Cardiac muscle cell (in vitro differentiated cells and primary cell): ENCODE results near the gene MFN2. TPM values are rescaled to one million over a fixed set of nuclear protein-coding genes. Genes with fewer than 3 reads are reported as not detected.

Experiments used
- DNase-seq, 2 donors: peaks; one replicate each; pipeline versions ENCODE4 v3.0.0 to v3.0.0-alpha.2; 2010 to 2017; ENCODE audit warnings: low read depth in 1 of 2, low spot score in 1 of 2
- H3K27ac ChIP-seq: fragments of 200-600 bp; sonication (generic); 2 replicates; pipeline ENCODE4 v1.5.1; 2016
- H3K27me3 ChIP-seq: fragments of 200-600 bp; sonication (generic); 2 replicates; pipeline ENCODE4 v1.6.0; 2016; ENCODE audit warnings: control low read depth
- H3K36me3 ChIP-seq: fragments of 200-600 bp; sonication (generic); 2 replicates; pipeline ENCODE4 v1.5.1; 2016; ENCODE audit warnings: control low read depth
- H3K4me1 ChIP-seq: fragments of 200-600 bp; sonication (generic); 2 replicates; pipeline ENCODE4 v1.8.1; 2017; ENCODE audit warnings: low read depth, mild to moderate bottlenecking, mixed run types
- H3K4me3 ChIP-seq: fragments of 200-600 bp; sonication (generic); 2 replicates; pipeline ENCODE4 v1.5.1; 2016; ENCODE audit warnings: mild to moderate bottlenecking
- H3K9me3 ChIP-seq: fragments of 200-600 bp; sonication (generic); 2 replicates; pipeline ENCODE4 v1.5.1; 2017; ENCODE audit warnings: low read depth, mild to moderate bottlenecking, control low read depth
- polyA plus RNA-seq: library from polyadenylated mRNA; unstranded; fragments of >200 nt; fragmentation: Nextera tagmentation; extraction: Ambion mirVana; gene quantifications from 2 replicates; pipeline ENCODE4 v1.2.1, GENCODE V29; 2016
- total RNA-seq: library from RNA; depleted of rRNA; stranded (reverse); fragments of >200 nt; gene quantifications from 2 replicates; pipeline ENCODE4 v1.2.3, GENCODE V29; 2016
- TF ChIP-seq, protein P1 (sequence below): IDR thresholded peaks from 2 replicates; pipeline ENCODE4 v1.5.1; 2012; ENCODE audit warnings: low read depth, mild to moderate bottlenecking, low read length

Gene MFN2
- total and polyA plus RNA-seq, 2 experiments from 2014 or later: 82.6 to 89.7 TPM

DNA sequence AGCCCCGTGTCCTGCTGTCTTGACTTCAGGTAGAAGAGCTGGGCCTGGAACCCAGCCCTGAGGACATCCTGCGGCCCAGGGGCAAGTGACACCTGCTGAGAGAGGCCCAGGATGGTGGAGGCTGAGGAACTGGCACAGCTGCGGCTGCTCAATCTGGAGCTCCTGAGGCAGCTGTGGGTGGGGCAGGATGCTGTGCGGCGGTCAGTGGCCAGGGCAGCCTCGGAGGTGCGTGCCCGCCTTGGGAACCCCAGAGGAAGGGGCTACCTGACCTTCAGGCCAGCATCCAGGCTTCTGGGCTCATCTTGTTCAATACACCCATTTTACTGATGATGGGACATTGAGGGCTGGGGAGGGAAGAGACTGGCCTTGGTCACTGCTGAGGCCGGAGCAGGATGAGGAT is 41.4 kb downstream of the MFN2 start:
- H3K36me3 ChIP-seq: no peaks in the 10 kb centered on the region
- no peak overlapping the region for H3K27ac ChIP-seq
- TF ChIP-seq, protein P1, sequence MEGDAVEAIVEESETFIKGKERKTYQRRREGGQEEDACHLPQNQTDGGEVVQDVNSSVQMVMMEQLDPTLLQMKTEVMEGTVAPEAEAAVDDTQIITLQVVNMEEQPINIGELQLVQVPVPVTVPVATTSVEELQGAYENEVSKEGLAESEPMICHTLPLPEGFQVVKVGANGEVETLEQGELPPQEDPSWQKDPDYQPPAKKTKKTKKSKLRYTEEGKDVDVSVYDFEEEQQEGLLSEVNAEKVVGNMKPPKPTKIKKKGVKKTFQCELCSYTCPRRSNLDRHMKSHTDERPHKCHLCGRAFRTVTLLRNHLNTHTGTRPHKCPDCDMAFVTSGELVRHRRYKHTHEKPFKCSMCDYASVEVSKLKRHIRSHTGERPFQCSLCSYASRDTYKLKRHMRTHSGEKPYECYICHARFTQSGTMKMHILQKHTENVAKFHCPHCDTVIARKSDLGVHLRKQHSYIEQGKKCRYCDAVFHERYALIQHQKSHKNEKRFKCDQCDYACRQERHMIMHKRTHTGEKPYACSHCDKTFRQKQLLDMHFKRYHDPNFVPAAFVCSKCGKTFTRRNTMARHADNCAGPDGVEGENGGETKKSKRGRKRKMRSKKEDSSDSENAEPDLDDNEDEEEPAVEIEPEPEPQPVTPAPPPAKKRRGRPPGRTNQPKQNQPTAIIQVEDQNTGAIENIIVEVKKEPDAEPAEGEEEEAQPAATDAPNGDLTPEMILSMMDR: no peak
- H3K4me3 ChIP-seq: no peak overlapping the region
- no peaks in the 10 kb centered on the region for H3K27me3 ChIP-seq
- DNase-seq: no peak
- no peaks in the 10 kb centered on the region for H3K4me1 ChIP-seq
- no peaks in the 10 kb centered on the region for H3K9me3 ChIP-seq

DNA sequence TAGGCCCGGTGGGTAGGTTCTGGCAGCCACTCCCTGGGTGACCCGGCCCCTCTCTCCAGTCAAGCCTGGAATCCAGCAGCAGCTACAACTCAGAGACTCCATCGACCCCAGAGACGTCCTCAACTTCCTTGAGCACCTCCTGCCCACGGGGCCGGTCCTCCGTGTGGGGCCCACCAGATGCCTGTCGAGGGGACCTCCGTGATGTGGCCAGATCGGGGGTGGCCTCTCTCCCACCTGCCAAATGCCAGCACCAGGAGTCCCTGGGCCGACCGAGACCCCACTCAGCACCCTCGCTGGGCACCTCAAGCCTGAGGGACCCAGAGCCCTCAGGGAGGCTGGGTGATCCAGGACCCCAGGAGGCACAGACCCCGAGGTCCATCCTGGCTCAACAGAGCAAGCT is 41.8 kb downstream of the MFN2 start:
- Histone ChIP-seq H3K9me3 (no peaks in the 10 kb centered on the region), H3K27me3 (no peaks in the 10 kb centered on the region), H3K4me3 (no peak overlapping the region), H3K27ac (no peak overlapping the region), H3K36me3 (no peaks in the 10 kb centered on the region), H3K4me1 (no peaks in the 10 kb centered on the region)
- no peak for DNase-seq
- TF ChIP-seq, protein P1: no peak

DNA sequence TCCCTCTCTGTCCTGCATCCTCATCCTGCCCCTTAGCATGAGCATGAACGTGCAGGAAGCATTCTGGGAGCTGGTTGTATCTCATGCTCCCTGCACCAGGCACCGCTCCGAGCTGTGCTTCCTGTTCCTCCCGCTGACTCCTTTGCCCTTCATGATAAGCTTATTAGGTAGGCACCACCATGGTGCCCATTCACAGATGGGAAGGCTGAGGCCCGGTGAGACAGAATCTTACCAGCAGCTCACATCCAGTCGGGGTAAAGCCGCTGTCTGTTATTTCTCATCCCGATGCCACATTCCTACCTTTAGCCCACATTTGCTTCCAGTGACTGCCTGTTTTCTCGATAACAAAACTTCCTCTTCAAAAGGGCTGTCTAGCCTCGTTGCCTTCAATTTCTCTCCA is 46.3 kb downstream of the MFN2 start:
- TF ChIP-seq, protein P1: no peak
- DNase-seq: no peak
- Histone ChIP-seq H3K9me3 (no peaks in the 10 kb centered on the region), H3K27me3 (no peaks in the 10 kb centered on the region), H3K36me3 (no peaks in the 10 kb centered on the region), H3K4me3 (no peak overlapping the region), H3K4me1 (no peaks in the 10 kb centered on the region), H3K27ac (no peak overlapping the region)

DNA sequence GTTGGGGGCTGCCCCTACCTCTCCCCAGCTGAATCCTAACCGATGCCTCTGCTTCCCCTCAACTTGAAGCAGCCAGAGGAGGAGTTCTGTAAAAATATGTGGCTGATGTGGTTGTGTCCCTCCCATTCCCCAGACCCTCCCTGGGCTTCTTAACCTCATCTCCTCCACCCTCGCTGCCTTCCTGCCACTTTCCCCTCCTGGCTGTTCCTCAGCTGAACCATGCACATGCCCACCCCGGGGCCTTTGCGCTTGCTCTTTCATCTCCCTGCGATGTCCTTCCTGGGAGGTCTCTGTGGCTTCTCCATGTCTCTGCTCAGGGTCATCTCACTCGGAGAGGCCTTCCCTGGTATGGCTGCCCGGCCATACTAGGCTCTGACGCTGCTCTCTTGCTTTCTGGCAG is 48.0 kb downstream of the MFN2 start:
- H3K36me3 ChIP-seq: no peaks in the 10 kb centered on the region
- DNase-seq: no peak
- no peaks in the 10 kb centered on the region for H3K9me3 ChIP-seq
- no peaks in the 10 kb centered on the region for H3K4me1 ChIP-seq
- TF ChIP-seq, protein P1: no peak
- no peaks in the 10 kb centered on the region for H3K27me3 ChIP-seq
- no peak overlapping the region for H3K27ac ChIP-seq
- no peak overlapping the region for H3K4me3 ChIP-seq

DNA sequence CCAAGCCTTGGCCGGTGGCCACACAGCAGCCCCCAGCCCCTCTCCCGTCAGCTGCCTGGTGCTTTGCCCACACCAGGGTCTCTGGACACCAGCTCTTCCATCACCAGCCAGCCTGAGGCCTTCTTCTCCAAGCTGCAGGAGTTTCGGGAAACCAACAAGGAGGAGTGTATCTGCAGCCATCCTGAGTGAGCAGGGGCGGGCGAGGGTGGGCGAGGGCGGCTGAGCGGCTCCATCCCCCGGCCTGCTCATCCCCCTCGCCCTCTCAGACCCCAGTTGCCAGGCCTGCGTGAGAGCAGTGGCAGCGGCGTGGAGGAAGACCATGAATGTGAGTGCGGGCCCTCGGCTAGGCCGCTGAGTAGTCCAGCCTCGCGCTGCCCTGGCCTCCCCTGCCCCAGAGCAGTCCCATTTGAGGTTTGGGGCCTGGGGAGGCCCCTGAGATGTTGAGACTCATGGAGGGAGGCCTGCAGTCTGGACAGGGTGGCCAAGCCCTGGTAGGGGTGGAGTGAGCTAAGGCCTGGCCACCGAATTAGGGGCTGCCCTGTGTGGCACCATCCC is 48.8 kb downstream of the MFN2 start:
- Histone ChIP-seq H3K36me3 (no peaks in the 10 kb centered on the region), H3K4me1 (no peaks in the 10 kb centered on the region), H3K27ac (no peak overlapping the region), H3K4me3 (no peak overlapping the region), H3K27me3 (no peaks in the 10 kb centered on the region), H3K9me3 (no peaks in the 10 kb centered on the region)
- TF ChIP-seq, protein P1: no peak
- no peak for DNase-seq
